WTC11 (cell line): ENCODE measurements around the gene CHST11. TPM values are rescaled to one million over a fixed set of nuclear protein-coding genes. Genes with fewer than 3 reads are reported as not detected.
A peak's percentile ranks its signal among the peaks of the same experiment; 100 is the strongest.

Experiments used
- ATAC-seq: fragments of 200-7000 bp; cut with Tn5 transposase; 2 replicates; pipeline ENCODE4 v1.10.0; 2021; ENCODE audit warnings: mild to moderate bottlenecking, moderate library complexity
- CTCF ChIA-PET: fragments of 300-600 bp; sonication (Branson Sonifier 250); formaldehyde crosslinking; loops from one replicate; lab custom pipeline; 2021; ENCODE audit warnings: antibody characterized with exemption; lab: Charles Lee
- POLR2A ChIA-PET: fragments of 350-600 bp; sonication (Branson Sonifier 250); formaldehyde crosslinking; loops from one replicate; lab custom pipeline; 2021; ENCODE audit warnings: antibody characterized with exemption; lab: Charles Lee
- DNase-seq: peaks from one replicate; pipeline ENCODE4 v3.0.0; 2021; ENCODE audit warnings: low spot score
- H3K27ac Mint-ChIP-seq: 2 replicates; pipeline ENCODE4 v1.8.0; 2021; ENCODE audit warnings: mixed read lengths
- H3K27me3 Mint-ChIP-seq: 2 replicates; pipeline ENCODE4 v1.8.0; 2021; ENCODE audit warnings: low read depth, mild to moderate bottlenecking, moderate library complexity, mixed read lengths
- H3K36me3 Mint-ChIP-seq: 2 replicates; pipeline ENCODE4 v1.8.0; 2021; ENCODE audit warnings: mixed read lengths
- H3K4me1 Mint-ChIP-seq: 2 replicates; pipeline ENCODE4 v1.8.0; 2022; ENCODE audit warnings: mixed read lengths
- H3K4me3 Mint-ChIP-seq: 2 replicates; pipeline ENCODE4 v1.8.0; 2021; ENCODE audit warnings: mild to moderate bottlenecking, moderate library complexity, mixed read lengths
- H3K9me3 Mint-ChIP-seq: 2 replicates; pipeline ENCODE4 v1.8.0; 2021; ENCODE audit warnings: mixed read lengths
- FOXJ3 ChIP-seq: sonication (generic); formaldehyde crosslinking; IDR thresholded peaks from 2 replicates; pipeline ENCODE4 v1.9.0; 2021; ENCODE audit warnings: missing genetic modification reagents, mild to moderate bottlenecking, borderline replicate concordance
- FOXP4 ChIP-seq: sonication (generic); formaldehyde crosslinking; IDR thresholded peaks from 2 replicates; pipeline ENCODE4 v1.8.0; 2022; ENCODE audit warnings: mild to moderate bottlenecking, missing genetic modification reagents
- GRHL2 ChIP-seq: fragments of 250-450 bp; sonication (Bioruptor Pico); IDR thresholded peaks from 2 replicates; pipeline ENCODE4 v1.8.0; 2022; ENCODE audit warnings: mild to moderate bottlenecking, moderate library complexity; ENCODE audit not compliant: insufficient replicate concordance, severe bottlenecking
- IRF2 ChIP-seq: sonication (generic); formaldehyde crosslinking; IDR thresholded peaks from 2 replicates; pipeline ENCODE4 v1.8.0; 2022; ENCODE audit warnings: low read depth, missing genetic modification reagents, borderline replicate concordance
- JAZF1 ChIP-seq: fragments of 250-450 bp; sonication (Bioruptor Pico); IDR thresholded peaks from 2 replicates; pipeline ENCODE4 v1.9.0; 2021; ENCODE audit warnings: moderate library complexity, mild to moderate bottlenecking, inconsistent platforms
- JUN ChIP-seq: sonication (generic); formaldehyde crosslinking; IDR thresholded peaks from 2 replicates; pipeline ENCODE4 v1.8.0; 2023; ENCODE audit warnings: mild to moderate bottlenecking, missing genetic modification reagents
- NFYB ChIP-seq: sonication (generic); formaldehyde crosslinking; conservative IDR thresholded peaks from 2 replicates; pipeline ENCODE4 v1.8.0; 2022; ENCODE audit warnings: low read depth, missing genetic modification reagents
- NR1H2 ChIP-seq: sonication (generic); formaldehyde crosslinking; IDR thresholded peaks from 2 replicates; pipeline ENCODE4 v1.9.0; 2021; ENCODE audit warnings: mild to moderate bottlenecking, moderate library complexity, missing genetic modification reagents
- OVOL2 ChIP-seq: fragments of 250-450 bp; sonication (Bioruptor Pico); IDR thresholded peaks from 2 replicates; pipeline ENCODE4 v1.9.0; 2021; ENCODE audit warnings: mild to moderate bottlenecking, borderline replicate concordance
- SMAD4 ChIP-seq: sonication (generic); formaldehyde crosslinking; IDR thresholded peaks from 2 replicates; pipeline ENCODE4 v1.8.0; 2022; ENCODE audit warnings: mild to moderate bottlenecking, missing genetic modification reagents
- TEAD4 ChIP-seq: sonication (generic); formaldehyde crosslinking; IDR thresholded peaks from 2 replicates; pipeline ENCODE4 v1.8.0; 2022; ENCODE audit warnings: mild to moderate bottlenecking, missing genetic modification reagents
- ZBTB43 ChIP-seq: sonication (generic); formaldehyde crosslinking; IDR thresholded peaks from 2 replicates; pipeline ENCODE4 v1.8.1; 2023; ENCODE audit warnings: mild to moderate bottlenecking, missing genetic modification reagents
- ZNF138 ChIP-seq: sonication (generic); formaldehyde crosslinking; conservative IDR thresholded peaks from 2 replicates; pipeline ENCODE4 v1.8.1; 2022; ENCODE audit warnings: mild to moderate bottlenecking, moderate library complexity, missing genetic modification reagents
- ZNF232 ChIP-seq: sonication (generic); formaldehyde crosslinking; IDR thresholded peaks from 2 replicates; pipeline ENCODE4 v1.8.0; 2022; ENCODE audit warnings: mild to moderate bottlenecking, missing genetic modification reagents
- ZNF317 ChIP-seq: sonication (generic); formaldehyde crosslinking; IDR thresholded peaks from 2 replicates; pipeline ENCODE4 v1.8.1; 2023; ENCODE audit warnings: low read depth, mild to moderate bottlenecking, moderate library complexity, missing genetic modification reagents, borderline replicate concordance
- ZSCAN18 ChIP-seq: fragments of 250-450 bp; sonication (Bioruptor Pico); IDR thresholded peaks from 2 replicates; pipeline ENCODE4 v2.1.2; 2022; ENCODE audit warnings: mild to moderate bottlenecking, moderate library complexity
- total RNA-seq: library from RNA; stranded (reverse); gene quantifications from 3 replicates; pipeline ENCODE4 v1.2.3, GENCODE V29; 2021
- TF ChIP-seq, protein P1 (sequence below): sonication (generic); formaldehyde crosslinking; IDR thresholded peaks from 2 replicates; pipeline ENCODE4 v1.8.0; 2022; ENCODE audit warnings: mild to moderate bottlenecking, missing genetic modification reagents
- TF ChIP-seq, protein P2 (sequence below): sonication (generic); formaldehyde crosslinking; IDR thresholded peaks from 2 replicates; pipeline ENCODE4 v1.8.0; 2023; ENCODE audit warnings: mild to moderate bottlenecking, missing genetic modification reagents
- TF ChIP-seq, protein P3 (sequence below): sonication (generic); formaldehyde crosslinking; IDR thresholded peaks from 2 replicates; pipeline ENCODE4 v1.8.0; 2022; ENCODE audit warnings: mild to moderate bottlenecking, missing genetic modification reagents

Gene CHST11
- total RNA-seq, 1 experiment from 2014 or later, result 24.2 TPM

DNA sequence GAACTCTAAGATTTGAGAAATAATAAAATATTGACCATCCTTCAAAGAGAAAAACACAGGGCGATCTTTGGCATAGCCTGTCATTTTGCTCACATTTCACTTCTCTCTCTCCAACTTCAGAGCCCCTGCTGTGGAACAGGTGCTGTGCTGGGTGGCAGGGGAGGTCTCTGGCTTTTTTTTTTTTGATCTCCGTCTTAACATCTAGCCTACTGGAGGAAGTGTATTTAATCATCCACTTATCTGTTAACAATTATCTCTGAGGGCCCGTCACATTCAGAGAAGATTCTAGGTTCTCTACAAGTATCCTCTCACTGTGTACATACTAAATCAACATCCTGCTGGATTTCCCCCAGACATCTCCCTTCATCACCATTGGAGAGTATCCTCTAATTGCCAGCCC lies 34.1 kb downstream of the CHST11 start:
- ATAC-seq (no peak), DNase-seq (no peak)
- POLR2A ChIA-PET, result no interaction called here
- Mint-ChIP-seq H3K27ac (peak overlapping the region; percentile 2; the same call in 1 of the 2 replicates), H3K27me3 (no peaks in the 10 kb centered on the region), H3K4me1 (peaks cover 23% of the 10 kb centered on the region), H3K36me3 (no peaks in the 10 kb centered on the region), H3K4me3 (no peak overlapping the region), H3K9me3 (no peaks in the 10 kb centered on the region)
- CTCF ChIA-PET, result no interaction called here
- TF ChIP-seq ZBTB43 (CRISPR knock-in tag) (no peak), FOXP4 (no peak), OVOL2 (no peak), JUN (no peak), FOXJ3 (CRISPR knock-in tag) (no peak), NFYB (CRISPR knock-in tag) (no peak), SMAD4 (CRISPR knock-in tag) (no peak), TEAD4 (CRISPR knock-in tag) (no peak), ZNF317 (CRISPR knock-in tag) (no peak), GRHL2 (CRISPR knock-in tag) (no peak), NR1H2 (no peak), IRF2 (CRISPR knock-in tag) (no peak), ZSCAN18 (CRISPR knock-in tag) (no peak), JAZF1 (no peak), ZNF138 (CRISPR knock-in tag) (no peak), ZNF232 (CRISPR knock-in tag) (no peak)
- TF ChIP-seq, protein P1, sequence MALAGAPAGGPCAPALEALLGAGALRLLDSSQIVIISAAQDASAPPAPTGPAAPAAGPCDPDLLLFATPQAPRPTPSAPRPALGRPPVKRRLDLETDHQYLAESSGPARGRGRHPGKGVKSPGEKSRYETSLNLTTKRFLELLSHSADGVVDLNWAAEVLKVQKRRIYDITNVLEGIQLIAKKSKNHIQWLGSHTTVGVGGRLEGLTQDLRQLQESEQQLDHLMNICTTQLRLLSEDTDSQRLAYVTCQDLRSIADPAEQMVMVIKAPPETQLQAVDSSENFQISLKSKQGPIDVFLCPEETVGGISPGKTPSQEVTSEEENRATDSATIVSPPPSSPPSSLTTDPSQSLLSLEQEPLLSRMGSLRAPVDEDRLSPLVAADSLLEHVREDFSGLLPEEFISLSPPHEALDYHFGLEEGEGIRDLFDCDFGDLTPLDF (CRISPR knock-in tag), result no peak
- TF ChIP-seq, protein P2, sequence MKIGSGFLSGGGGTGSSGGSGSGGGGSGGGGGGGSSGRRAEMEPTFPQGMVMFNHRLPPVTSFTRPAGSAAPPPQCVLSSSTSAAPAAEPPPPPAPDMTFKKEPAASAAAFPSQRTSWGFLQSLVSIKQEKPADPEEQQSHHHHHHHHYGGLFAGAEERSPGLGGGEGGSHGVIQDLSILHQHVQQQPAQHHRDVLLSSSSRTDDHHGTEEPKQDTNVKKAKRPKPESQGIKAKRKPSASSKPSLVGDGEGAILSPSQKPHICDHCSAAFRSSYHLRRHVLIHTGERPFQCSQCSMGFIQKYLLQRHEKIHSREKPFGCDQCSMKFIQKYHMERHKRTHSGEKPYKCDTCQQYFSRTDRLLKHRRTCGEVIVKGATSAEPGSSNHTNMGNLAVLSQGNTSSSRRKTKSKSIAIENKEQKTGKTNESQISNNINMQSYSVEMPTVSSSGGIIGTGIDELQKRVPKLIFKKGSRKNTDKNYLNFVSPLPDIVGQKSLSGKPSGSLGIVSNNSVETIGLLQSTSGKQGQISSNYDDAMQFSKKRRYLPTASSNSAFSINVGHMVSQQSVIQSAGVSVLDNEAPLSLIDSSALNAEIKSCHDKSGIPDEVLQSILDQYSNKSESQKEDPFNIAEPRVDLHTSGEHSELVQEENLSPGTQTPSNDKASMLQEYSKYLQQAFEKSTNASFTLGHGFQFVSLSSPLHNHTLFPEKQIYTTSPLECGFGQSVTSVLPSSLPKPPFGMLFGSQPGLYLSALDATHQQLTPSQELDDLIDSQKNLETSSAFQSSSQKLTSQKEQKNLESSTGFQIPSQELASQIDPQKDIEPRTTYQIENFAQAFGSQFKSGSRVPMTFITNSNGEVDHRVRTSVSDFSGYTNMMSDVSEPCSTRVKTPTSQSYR (CRISPR knock-in tag), result no peak
- TF ChIP-seq, protein P3, sequence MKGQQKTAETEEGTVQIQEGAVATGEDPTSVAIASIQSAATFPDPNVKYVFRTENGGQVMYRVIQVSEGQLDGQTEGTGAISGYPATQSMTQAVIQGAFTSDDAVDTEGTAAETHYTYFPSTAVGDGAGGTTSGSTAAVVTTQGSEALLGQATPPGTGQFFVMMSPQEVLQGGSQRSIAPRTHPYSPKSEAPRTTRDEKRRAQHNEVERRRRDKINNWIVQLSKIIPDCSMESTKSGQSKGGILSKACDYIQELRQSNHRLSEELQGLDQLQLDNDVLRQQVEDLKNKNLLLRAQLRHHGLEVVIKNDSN (CRISPR knock-in tag), result no peak
